H9 (cell line): ENCODE results near the gene STKLD1. TPM values are rescaled to one million over a fixed set of nuclear protein-coding genes. Genes with fewer than 3 reads are reported as not detected.

Experiments used
- DNase-seq: peaks from one replicate; pipeline ENCODE4 v3.0.0-alpha.2; 2017
- H2AFZ ChIP-seq: one replicate; pipeline ENCODE4 v1.6.1; 2013; ENCODE audit warnings: mild to moderate bottlenecking, low read length, control low read depth, moderate library complexity
- H2AK5ac ChIP-seq: 2 replicates; pipeline ENCODE4 v1.6.1; 2013; ENCODE audit warnings: low read length, control low read depth, mixed read lengths; ENCODE audit not compliant: insufficient read length
- H2BK120ac ChIP-seq: one replicate; pipeline ENCODE4 v1.6.1; 2013; ENCODE audit warnings: low read depth, mild to moderate bottlenecking, low read length, control low read depth, inconsistent platforms; ENCODE audit not compliant: poor library complexity, severe bottlenecking
- H2BK12ac ChIP-seq: 2 replicates; pipeline ENCODE4 v1.6.1; 2013; ENCODE audit warnings: low read length, control low read depth, mixed read lengths, low read depth; ENCODE audit not compliant: insufficient read length
- H2BK15ac ChIP-seq: 2 replicates; pipeline ENCODE4 v1.6.1; 2013; ENCODE audit warnings: low read depth, low read length, control low read depth
- H2BK20ac ChIP-seq: one replicate; pipeline ENCODE4 v1.6.1; 2013; ENCODE audit warnings: low read depth, mild to moderate bottlenecking, low read length, control low read depth, inconsistent platforms; ENCODE audit not compliant: poor library complexity, severe bottlenecking
- H2BK5ac ChIP-seq: 2 replicates; pipeline ENCODE4 v1.6.1; 2013; ENCODE audit warnings: low read length, control low read depth, mixed read lengths; ENCODE audit not compliant: insufficient read length
- H3K14ac ChIP-seq: 2 replicates; pipeline ENCODE4 v1.6.1; 2013; ENCODE audit warnings: low read length, control low read depth; ENCODE audit not compliant: insufficient read depth
- H3K18ac ChIP-seq: 2 replicates; pipeline ENCODE4 v1.6.1; 2013; ENCODE audit warnings: low read depth, mild to moderate bottlenecking, mixed read lengths, low read length, control low read depth; ENCODE audit not compliant: insufficient read length
- H3K23ac ChIP-seq: 2 replicates; pipeline ENCODE4 v1.6.1; 2013; ENCODE audit warnings: low read length, control low read depth, mixed read lengths, low read depth; ENCODE audit not compliant: insufficient read length
- H3K23me2 ChIP-seq: 2 replicates; pipeline ENCODE4 v1.6.1; 2013; ENCODE audit warnings: low read depth, mild to moderate bottlenecking, mixed read lengths, low read length, control low read depth; ENCODE audit not compliant: insufficient read length, poor library complexity, severe bottlenecking
- H3K27ac ChIP-seq: 2 replicates; pipeline ENCODE4 v1.5.1; 2013; ENCODE audit warnings: low read length, control low read depth, mixed read lengths, low read depth; ENCODE audit not compliant: insufficient read length
- H3K27me3 ChIP-seq: 2 replicates; pipeline ENCODE4 v1.6.1; 2013; ENCODE audit warnings: low read length, control low read depth, inconsistent platforms; ENCODE audit not compliant: insufficient read depth
- H3K4ac ChIP-seq: 2 replicates; pipeline ENCODE4 v1.6.1; 2013; ENCODE audit warnings: low read depth, mild to moderate bottlenecking, control low read depth, inconsistent platforms, low read length, moderate library complexity
- H3K4me1 ChIP-seq: 2 replicates; pipeline ENCODE4 v1.6.1; 2013; ENCODE audit warnings: low read length, control low read depth, inconsistent platforms; ENCODE audit not compliant: insufficient read depth
- H3K4me2 ChIP-seq: 2 replicates; pipeline ENCODE4 v1.6.1; 2013; ENCODE audit warnings: low read length, control low read depth, mixed read lengths; ENCODE audit not compliant: insufficient read length, insufficient read depth
- H3K56ac ChIP-seq: 2 replicates; pipeline ENCODE4 v1.6.1; 2013; ENCODE audit warnings: low read depth, mild to moderate bottlenecking, mixed read lengths, low read length, control low read depth; ENCODE audit not compliant: insufficient read length
- H3K79me1 ChIP-seq: 2 replicates; pipeline ENCODE4 v1.6.1; 2013; ENCODE audit warnings: low read depth, mild to moderate bottlenecking, moderate library complexity, low read length, control low read depth, inconsistent platforms; ENCODE audit not compliant: insufficient read depth, poor library complexity, severe bottlenecking
- H3K79me2 ChIP-seq: 2 replicates; pipeline ENCODE4 v1.6.1; 2013; ENCODE audit warnings: low read length, control low read depth, inconsistent platforms; ENCODE audit not compliant: insufficient read depth
- H3K9ac ChIP-seq: 2 replicates; pipeline ENCODE4 v1.6.1; 2013; ENCODE audit warnings: low read length, control low read depth, mixed read lengths; ENCODE audit not compliant: insufficient read length; ENCODE audit errors: extremely low read depth
- H3K9me3 ChIP-seq: one replicate; pipeline ENCODE4 v1.6.1; 2013; ENCODE audit warnings: low read depth, low read length, inconsistent platforms; ENCODE audit not compliant: control insufficient read depth
- H3T11ph ChIP-seq: one replicate; pipeline ENCODE4 v1.6.1; 2013; ENCODE audit warnings: mild to moderate bottlenecking, low read length, control low read depth, inconsistent platforms
- H4K20me1 ChIP-seq: one replicate; pipeline ENCODE4 v1.6.1; 2013; ENCODE audit not compliant: control insufficient read depth, insufficient read length, insufficient read depth
- H4K5ac ChIP-seq: 2 replicates; pipeline ENCODE4 v1.6.1; 2013; ENCODE audit warnings: low read depth, mild to moderate bottlenecking, mixed read lengths, low read length, control low read depth; ENCODE audit not compliant: insufficient read length
- H4K8ac ChIP-seq: replicated peaks from 2 replicates; pipeline ENCODE4 v1.6.1; 2013; ENCODE audit warnings: low read length, control low read depth, mixed read lengths, low read depth; ENCODE audit not compliant: insufficient read length
- H4K91ac ChIP-seq: 2 replicates; pipeline ENCODE4 v1.6.1; 2013; ENCODE audit warnings: low read depth, mild to moderate bottlenecking, moderate library complexity, mixed read lengths, low read length, control low read depth; ENCODE audit not compliant: insufficient read length
- H3K27ac Mint-ChIP-seq, 3 experiments: 2 replicates in 2 of 3; 3 replicates in 1 of 3; pipeline ENCODE4 v1.8.0; 2020 to 2021; ENCODE audit warnings: mixed read lengths in 3 of 3, mild to moderate bottlenecking in 1 of 3, moderate library complexity in 1 of 3
- H3K27me3 Mint-ChIP-seq: 2 replicates; pipeline ENCODE4 v1.8.0; 2021; ENCODE audit warnings: low read depth, mild to moderate bottlenecking, moderate library complexity, mixed read lengths
- H3K36me3 Mint-ChIP-seq, 3 experiments: 2 replicates in 2 of 3; 3 replicates in 1 of 3; pipeline ENCODE4 v1.8.0; 2020 to 2021; ENCODE audit warnings: low read depth in 3 of 3, mixed read lengths in 3 of 3; ENCODE audit not compliant: insufficient read depth in 1 of 3
- H3K4me1 Mint-ChIP-seq, 2 experiments: 2 replicates each; pipeline ENCODE4 v1.8.0; 2020; ENCODE audit warnings: mixed read lengths in 2 of 2
- H3K4me3 Mint-ChIP-seq, 2 experiments: 2 replicates in 1 of 2; 3 replicates in 1 of 2; pipeline ENCODE4 v1.8.0; 2020 to 2021; ENCODE audit warnings: mild to moderate bottlenecking in 2 of 2, mixed read lengths in 2 of 2, moderate library complexity in 1 of 2
- H3K9me3 Mint-ChIP-seq, 2 experiments: 2 replicates in 1 of 2; 3 replicates in 1 of 2; pipeline ENCODE4 v1.8.0; 2020; ENCODE audit warnings: mild to moderate bottlenecking in 2 of 2, mixed read lengths in 2 of 2, moderate library complexity in 1 of 2
- CTCF ChIP-seq: fragments of 200-600 bp; sonication (generic); conservative IDR thresholded peaks from 3 replicates; pipeline ENCODE4 v1.8.0; 2021; ENCODE audit warnings: antibody characterized with exemption, mild to moderate bottlenecking
- WGBS: extraction: QIAGEN DNeasy Blood & Tissue Kit; methylation state at CpG from one replicate; pipeline ENCODE4 v1.1.7; 2013; ENCODE audit warnings: missing lambda C conversion rate, low lambda C conversion rate, mixed read lengths; ENCODE audit not compliant: insufficient read length; ENCODE audit errors: extremely low coverage; 5-methylcytosine and 5-hydroxymethylcytosine counted together
- total RNA-seq: library from RNA; stranded (reverse); gene quantifications from 2 replicates; pipeline ENCODE4 v1.2.1, GENCODE V29; 2021

Gene STKLD1
- total RNA-seq, 1 experiment from 2014 or later, result 0.57 TPM

GRCh38 chr9:133333011-133333410, 43.2 kb upstream of the STKLD1 start:
- H4K8ac ChIP-seq, result no peak overlapping the region

More at GRCh38 chr9:133333011-133333410, 43.2 kb upstream of the STKLD1 start:
- no peak overlapping the region for H3K4ac ChIP-seq
- H3K18ac ChIP-seq, result no peak overlapping the region
- H2BK5ac ChIP-seq, result no peak overlapping the region
- H3K27me3 ChIP-seq, result no peaks in the 10 kb centered on the region
- peaks cover 3% of the 10 kb centered on the region; the same call in 1 of the 2 replicates for H3K79me2 ChIP-seq
- peaks cover 3% of the 10 kb centered on the region for H3K23me2 ChIP-seq
- Mint-ChIP-seq H3K4me3 (peak overlapping the region; percentile 17 to 23; a peak in 2 of 5 replicates), H3K27ac (no peak overlapping the region), H3K36me3 (peaks cover 34 to 65% (median 57%) of the 10 kb centered on the region in 3 experiments), H3K4me1 (peaks cover 18 to 22% of the 10 kb centered on the region in 2 experiments), H3K9me3 (peaks cover 10 to 11% of the 10 kb centered on the region in 2 experiments), H3K27me3 (no peaks in the 10 kb centered on the region; the same call in none of the 2 replicates)
- no peaks in the 10 kb centered on the region for H3K4me1 ChIP-seq
- no peak overlapping the region for H3K23ac ChIP-seq
- H3K4me2 ChIP-seq, result no peak overlapping the region
- H3T11ph ChIP-seq, result no peak overlapping the region
- H2AK5ac ChIP-seq, result no peak overlapping the region
- no peak overlapping the region for H2BK20ac ChIP-seq
- H4K20me1 ChIP-seq, result no peaks in the 10 kb centered on the region
- H3K14ac ChIP-seq, result no peak overlapping the region
- H3K27ac ChIP-seq, result no peak overlapping the region
- H3K9me3 ChIP-seq, result no peaks in the 10 kb centered on the region
- no peaks in the 10 kb centered on the region for H3K79me1 ChIP-seq
- H3K9ac ChIP-seq, result no peak overlapping the region
- no peak for TF ChIP-seq CTCF
- no peak overlapping the region for H3K56ac ChIP-seq
- WGBS, result no CpG with 5 or more reads among the region's 11 CpGs
- H2BK15ac ChIP-seq, result no peak overlapping the region
- H2BK120ac ChIP-seq, result no peak overlapping the region
- no peak overlapping the region for H2AFZ ChIP-seq
- H4K5ac ChIP-seq, result no peak overlapping the region
- no peak overlapping the region for H2BK12ac ChIP-seq
- no peak overlapping the region for H4K91ac ChIP-seq
- no peak for DNase-seq
